HT1080 (cell line): ENCODE results near the gene HIVEP2. TPM values are rescaled to one million over a fixed set of nuclear protein-coding genes. Genes with fewer than 3 reads are reported as not detected.
A peak's percentile ranks its signal among the peaks of the same experiment; 100 is the strongest.

Source experiments
- DNase-seq: peaks from one replicate; pipeline ENCODE4 v3.0.0-alpha.2; 2015; ENCODE audit warnings: low read depth
- total RNA-seq: library from RNA; depleted of rRNA; stranded (reverse); fragments of >200 nt; shearing (Covaris generic); gene quantifications from 2 replicates; pipeline ENCODE4 v1.2.3, GENCODE V29; 2014

Gene HIVEP2
- total RNA-seq, 1 experiment from 2014 or later, result 7.0 TPM

GRCh38 chr6:142823256-142823902 is 121.6 kb downstream of the HIVEP2 start:
- no peak for DNase-seq

GRCh38 chr6:142822842-142823241 is 122.1 kb downstream of the HIVEP2 start:
- DNase-seq, result peak; percentile 22

- no peak for DNase-seq
These were observed 122.6 kb downstream of the HIVEP2 start for GRCh38 chr6:142822383-142822782.

GRCh38 chr6:142821860-142822259 is 123.1 kb downstream of the HIVEP2 start:
- no peak for DNase-seq

DNA sequence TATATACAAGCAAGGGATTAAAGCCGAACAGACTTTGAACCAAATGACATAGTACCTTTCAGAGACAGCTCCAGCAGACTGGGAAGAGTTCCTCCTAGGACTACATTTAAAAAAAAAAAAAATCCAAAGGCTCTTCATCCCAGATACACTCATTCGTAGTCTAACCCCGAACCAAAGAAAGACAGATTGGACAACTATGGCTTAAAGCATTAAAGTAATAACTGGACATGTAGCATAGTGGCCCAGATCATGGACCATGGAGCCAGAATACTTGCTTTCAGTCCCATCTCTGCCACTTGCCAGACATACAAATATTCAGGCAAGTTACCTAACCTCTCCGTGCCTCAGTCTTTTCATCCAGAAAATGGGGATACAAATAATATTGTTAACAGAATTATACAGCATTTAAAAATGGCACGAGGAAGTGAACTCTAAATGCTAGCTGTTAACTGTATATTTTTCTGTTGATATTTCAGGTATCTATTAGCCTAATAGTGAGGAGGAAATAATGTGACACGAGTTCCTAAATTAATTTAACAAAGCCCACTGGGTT is 123.7 kb downstream of the HIVEP2 start:
- no peak for DNase-seq

GRCh38 chr6:142820338-142821051 is 124.5 kb downstream of the HIVEP2 start:
- peak; percentile 20 for DNase-seq

DNA sequence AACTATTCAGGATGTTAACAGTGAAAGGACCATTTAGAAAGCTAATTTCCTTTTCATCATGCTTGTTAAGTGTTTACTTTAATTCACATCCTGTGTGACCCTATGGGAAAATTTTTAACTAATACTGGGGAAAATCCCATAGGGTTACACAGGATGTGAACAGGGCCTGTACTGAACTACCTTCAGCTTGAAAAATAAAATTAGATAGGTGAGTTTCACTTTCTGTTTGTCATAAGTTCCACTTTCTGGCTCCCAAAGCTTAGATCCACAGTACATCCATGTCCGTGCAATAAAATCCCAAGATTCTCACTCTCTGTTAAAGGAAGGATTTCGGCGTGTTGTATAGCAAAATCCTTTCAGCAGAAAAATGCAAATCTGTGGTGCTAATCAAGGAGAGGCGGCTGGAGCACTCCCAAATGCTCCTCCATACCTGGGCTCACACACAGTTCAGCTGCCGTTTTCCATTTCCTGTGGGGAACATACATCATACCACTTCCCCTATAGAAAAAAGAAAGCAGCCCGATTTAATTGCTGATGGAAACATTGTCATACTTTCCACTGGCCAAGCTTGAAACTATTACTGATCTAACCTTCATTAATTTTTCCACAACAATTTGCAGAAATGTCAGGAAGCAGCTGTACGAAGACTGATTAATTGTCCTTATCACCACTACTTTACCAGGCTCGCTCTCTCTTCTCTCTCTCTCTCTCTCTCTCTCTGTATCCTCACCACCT is 125.2 kb downstream of the HIVEP2 start:
- peak; percentile 70 for DNase-seq

- DNase-seq, result no peak
These were observed 128.5 kb downstream of the HIVEP2 start for GRCh38 chr6:142816486-142816885.

GRCh38 chr6:142816031-142816430 is 128.9 kb downstream of the HIVEP2 start:
- no peak for DNase-seq

GRCh38 chr6:142811923-142812322 is 133.1 kb downstream of the HIVEP2 start:
- no peak for DNase-seq

DNA sequence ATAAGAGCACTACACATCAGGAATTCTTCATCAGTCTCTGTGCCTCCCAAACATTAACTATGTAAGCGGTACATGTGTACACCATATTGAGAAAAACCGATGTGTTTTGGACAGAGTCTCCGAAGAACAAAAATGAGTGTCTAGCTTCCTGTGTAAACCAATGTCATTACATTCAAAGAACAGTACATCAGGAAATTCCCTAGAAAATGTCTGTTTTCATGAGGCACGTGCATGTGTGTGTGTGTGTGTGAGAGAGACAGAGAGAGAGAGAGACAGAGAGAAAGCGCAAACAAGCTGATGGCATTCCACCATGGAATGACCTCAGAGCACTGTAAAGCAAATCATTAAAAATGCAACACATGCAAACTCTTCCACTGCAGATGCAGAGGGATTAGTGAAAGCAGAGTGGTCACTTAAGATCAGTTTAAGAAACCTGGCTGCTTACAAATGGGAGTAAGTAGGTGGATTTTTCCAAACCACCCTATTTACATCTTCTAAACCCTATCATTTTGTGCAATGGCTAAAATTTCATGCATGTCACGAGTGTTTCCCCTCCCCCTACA is 133.9 kb downstream of the HIVEP2 start:
- DNase-seq, result no peak

DNA sequence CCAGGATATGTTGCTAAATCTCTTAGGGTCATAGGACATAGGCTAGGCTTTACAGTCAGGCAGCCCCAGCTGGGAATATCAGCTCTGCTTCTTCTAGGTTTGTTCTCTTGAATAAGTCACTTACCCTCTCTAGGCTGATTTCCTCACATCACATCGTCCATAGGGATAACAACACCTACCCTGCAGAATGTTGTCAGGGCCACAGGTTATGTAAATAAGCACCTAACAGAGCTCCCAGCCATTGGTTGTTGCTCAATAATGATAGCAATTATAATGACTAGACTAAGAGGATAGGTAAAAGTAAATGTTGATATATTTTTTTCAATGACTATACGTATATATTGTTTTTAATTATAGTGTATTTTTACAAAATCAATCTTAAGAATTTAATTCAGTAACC is 135.0 kb downstream of the HIVEP2 start:
- no peak for DNase-seq

DNA sequence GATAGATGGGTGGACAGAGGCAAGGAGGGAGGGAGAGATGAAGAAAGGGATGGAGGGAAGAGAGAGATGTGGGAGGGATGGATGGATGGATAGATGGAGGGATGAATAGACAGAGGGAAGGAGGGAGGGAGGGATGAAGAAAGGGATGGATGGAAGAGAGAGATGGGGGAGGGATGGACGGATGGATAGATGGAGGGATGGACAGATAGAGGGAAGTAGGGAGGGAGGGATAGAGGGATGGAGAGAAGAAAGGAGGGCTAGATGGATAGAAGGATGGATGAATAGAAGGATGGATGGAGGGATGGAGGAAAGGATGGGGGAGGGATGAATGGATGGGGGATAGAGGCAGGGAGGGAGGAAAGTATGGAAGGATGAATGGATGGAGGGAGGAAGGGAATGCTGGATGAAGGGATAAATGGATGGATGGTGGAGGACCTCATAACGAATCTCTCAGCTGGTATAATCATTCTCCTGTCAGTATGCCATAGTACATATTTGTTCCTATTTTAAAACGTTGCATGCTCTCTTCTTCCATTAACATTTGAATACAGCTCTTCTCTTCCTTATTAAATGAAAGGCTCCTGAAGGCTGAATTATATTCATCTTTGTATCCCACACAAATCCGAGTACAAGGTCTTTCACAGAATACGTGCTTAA is 136.4 kb downstream of the HIVEP2 start:
- no peak for DNase-seq

DNA sequence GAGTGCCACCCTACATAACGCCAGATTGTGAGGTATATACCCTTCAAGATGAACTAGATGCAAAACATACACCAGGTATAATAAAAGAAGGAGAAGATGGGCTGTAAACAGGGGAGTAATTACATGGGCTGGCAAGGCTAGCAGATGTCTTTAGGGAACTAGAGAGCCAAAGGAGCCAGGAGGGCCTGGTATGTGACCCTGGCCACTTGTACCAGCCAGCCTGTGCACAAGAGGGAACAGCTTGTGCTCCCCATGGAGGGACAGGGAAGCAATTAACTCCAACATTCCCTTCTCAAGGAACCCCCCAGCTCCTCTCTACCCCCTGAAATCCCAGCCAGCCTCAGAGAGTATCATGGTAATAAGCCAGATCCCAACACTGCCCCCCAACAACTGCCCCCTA is 139.9 kb downstream of the HIVEP2 start:
- DNase-seq, result no peak

- DNase-seq, result no peak
These were observed 140.5 kb downstream of the HIVEP2 start for GRCh38 chr6:142804490-142804889.

- DNase-seq, result no peak
These were observed 141.4 kb downstream of the HIVEP2 start for GRCh38 chr6:142803495-142804058.

GRCh38 chr6:142803032-142803431 is 141.9 kb downstream of the HIVEP2 start:
- no peak for DNase-seq

- peak; percentile 97 for DNase-seq
These were observed 142.9 kb downstream of the HIVEP2 start for GRCh38 chr6:142802124-142802523.

DNA sequence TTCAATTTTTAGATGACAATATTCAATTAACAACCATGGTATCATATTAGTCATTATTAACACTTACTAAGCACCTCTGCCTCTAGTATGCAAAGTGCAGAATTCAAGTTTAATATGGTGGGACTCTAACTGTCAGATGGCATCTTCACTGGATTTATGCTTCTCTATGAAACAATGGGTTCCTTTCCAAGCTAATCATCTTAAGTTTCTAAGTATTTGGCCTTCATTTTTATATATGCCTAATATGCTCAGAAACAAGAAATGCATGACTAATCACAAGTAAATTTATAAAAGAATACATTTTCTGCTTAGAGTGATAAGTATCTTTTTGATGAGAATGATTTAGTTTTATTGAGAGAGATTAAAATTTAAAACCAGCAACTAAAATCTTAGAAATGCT is 144.7 kb downstream of the HIVEP2 start:
- no peak for DNase-seq

DNA sequence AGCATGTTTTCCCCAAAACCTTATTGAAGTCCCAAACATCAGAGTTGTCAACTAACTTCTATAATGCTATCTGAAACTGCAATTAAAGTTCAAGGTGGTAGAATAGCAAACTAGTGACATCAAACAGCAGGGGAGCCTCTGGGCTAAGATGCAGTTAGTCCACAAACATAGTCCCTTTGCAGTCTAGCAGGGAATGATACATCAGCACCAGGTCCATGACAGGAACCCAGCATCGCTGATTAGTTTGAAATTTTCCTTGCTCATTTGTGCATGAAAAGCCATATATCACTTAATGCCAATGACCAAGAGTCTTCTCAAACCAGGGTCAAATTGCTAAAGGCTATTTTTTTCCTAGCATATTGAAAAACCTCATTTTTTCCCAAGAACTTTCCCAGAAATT is 145.3 kb downstream of the HIVEP2 start:
- no peak for DNase-seq

DNA sequence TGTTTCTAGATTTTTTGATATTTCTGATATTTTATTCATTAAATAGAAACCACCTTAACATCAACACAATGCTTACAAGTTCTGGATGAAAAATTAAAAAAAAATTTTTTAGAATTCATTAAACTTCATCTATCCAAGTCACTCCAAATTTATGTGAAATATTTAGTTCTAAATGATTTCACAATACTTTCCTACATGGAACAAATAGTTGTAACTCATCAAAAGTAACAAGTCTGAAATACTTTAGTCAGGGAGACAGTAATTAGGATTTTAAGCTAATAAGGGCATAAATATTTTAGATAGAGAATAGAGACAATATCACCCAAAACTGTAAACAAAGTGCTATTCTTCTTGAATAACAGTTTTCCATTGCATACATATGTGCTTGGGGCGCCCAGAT is 147.8 kb downstream of the HIVEP2 start:
- DNase-seq, result no peak
